Raji (cell line): ENCODE results near the gene UQCRC1.
A peak's percentile ranks its signal among the peaks of the same experiment; 100 is the strongest.

Experiments
- POLR2A ChIP-seq: IDR thresholded peaks from 2 replicates; pipeline ENCODE4 v1.6.1; 2011; ENCODE audit warnings: low read depth, low read length, control low read depth; ENCODE audit not compliant: insufficient read depth

Gene UQCRC1

GRCh38 chr3:48639944-48640606 lies 30.6 kb upstream of the UQCRC1 start:
- no peak for TF ChIP-seq POLR2A

DNA sequence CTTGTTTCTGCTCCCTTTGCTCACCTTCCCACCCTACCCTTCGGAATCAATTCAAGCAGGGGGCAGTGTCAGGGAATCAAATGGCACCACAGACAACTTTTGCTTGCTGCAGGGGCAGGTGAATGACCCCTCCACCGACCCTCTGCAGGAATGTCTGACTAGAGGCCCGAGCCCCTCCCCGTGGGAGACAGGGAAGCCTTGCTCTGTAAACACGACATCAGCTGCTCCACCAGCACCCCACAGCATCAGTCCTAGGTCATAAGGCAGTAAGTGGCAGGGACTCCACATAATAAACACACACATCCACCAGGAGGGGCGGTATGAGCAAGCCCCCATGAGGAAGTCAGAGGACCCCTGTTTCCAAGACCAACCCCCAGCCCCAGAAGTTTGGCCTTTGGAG lies 27.9 kb upstream of the UQCRC1 start:
- no peak for TF ChIP-seq POLR2A

DNA sequence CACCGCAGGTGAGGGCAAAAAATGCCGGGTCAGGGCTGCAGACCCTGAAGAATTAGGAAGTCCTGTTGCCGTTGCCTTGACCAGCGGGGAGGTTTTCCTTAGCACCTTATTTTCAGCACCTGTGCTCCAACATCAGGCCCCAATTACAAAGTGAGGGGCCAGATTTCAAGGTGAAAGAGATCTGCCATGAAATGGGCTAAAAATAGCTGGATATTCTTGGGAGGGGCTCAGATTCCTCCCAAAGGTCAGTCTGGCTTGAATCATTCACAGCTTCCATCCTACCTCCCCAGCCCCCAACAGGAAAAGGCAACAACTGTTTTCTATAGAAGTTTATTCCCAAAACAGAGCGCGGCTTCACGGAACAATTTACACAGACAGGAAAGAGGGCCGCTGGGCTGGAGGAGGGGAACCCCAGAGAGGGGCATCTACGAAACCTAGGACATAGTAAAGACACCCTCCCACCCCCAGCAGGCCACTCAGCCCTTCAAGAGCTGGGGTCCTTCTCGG lies 26.8 kb upstream of the UQCRC1 start:
- no peak for TF ChIP-seq POLR2A

- TF ChIP-seq POLR2A: peak; percentile 89
These were observed 26.0 kb upstream of the UQCRC1 start, which contains the start of gene SLC26A6 for GRCh38 chr3:48635222-48636021. SLC26A6 (minus strand) TSS chr3:48635461; CDS start chr3:48635393, 68 bp downstream.

- TF ChIP-seq POLR2A: no peak; the same call in none of the 2 replicates
These were observed 25.3 kb upstream of the UQCRC1 start for GRCh38 chr3:48634661-48635221.

DNA sequence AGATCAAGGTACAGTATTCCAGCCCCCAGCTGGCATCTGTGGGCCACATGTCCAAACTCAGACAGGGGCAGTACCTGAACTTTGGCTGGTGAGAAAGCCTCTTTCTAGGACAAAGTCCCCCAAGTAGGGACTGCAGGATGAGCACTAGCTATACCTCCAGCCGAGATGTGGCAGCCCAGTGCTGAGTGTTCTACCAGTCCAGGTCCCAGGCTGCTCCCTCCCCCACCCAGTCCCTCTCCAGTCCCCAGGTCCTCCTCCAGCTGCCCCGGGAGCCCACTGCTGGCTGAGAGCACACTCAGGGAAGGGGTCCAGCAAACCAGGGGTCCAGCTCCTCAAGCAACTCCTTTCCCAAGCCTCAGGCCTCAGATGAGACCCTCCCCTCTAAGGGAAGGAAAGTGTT lies 24.3 kb upstream of the UQCRC1 start:
- no peak for TF ChIP-seq POLR2A

GRCh38 chr3:48633256-48633655 lies 23.8 kb upstream of the UQCRC1 start:
- TF ChIP-seq POLR2A: no peak

GRCh38 chr3:48631516-48632448 lies 22.3 kb upstream of the UQCRC1 start:
- no peak for TF ChIP-seq POLR2A

GRCh38 chr3:48630833-48631232 lies 21.4 kb upstream of the UQCRC1 start:
- no peak for TF ChIP-seq POLR2A

GRCh38 chr3:48630407-48630806 lies 21.0 kb upstream of the UQCRC1 start:
- TF ChIP-seq POLR2A: no peak

- no peak for TF ChIP-seq POLR2A
These were observed 20.4 kb upstream of the UQCRC1 start for GRCh38 chr3:48629894-48630293.

DNA sequence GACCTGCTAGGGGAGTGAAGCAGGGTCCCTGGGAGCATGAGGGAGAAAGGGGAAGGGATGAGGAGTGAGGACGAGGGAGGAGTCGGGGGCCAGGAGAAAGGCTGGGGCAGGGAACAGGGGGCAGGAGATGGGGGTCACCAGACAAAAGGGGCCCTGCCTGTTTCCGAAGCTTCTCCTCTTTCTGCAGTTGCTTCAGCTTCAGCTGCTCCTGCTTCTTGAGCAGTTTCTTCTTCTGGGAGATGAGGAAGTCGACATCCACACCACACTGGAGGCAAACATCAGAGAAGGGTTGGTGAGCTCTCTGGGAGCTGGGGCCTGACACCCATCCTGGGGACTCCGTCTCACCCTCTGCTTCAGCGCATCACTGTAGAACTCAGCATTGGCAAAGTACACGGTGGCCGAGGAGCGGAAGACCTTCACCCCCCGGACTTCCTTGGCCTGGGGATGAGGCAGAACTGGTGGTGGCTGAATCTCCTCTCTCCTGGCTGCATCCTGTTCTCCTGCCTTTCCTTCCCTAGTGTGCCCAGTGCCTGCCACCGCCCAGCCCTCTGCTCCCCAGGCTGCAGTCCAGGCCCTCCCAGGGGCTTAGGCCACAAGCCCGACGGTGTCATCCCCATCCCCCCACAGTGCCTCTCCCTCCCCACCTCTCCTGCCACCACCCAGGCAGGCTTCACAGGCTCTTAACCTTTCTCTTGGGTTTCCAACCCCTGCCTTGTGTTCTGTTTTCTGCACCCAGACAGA lies 19.0 kb upstream of the UQCRC1 start:
- no peak for TF ChIP-seq POLR2A

GRCh38 chr3:48625600-48625999 lies 16.2 kb upstream of the UQCRC1 start:
- TF ChIP-seq POLR2A: no peak

- no peak for TF ChIP-seq POLR2A
These were observed 15.3 kb upstream of the UQCRC1 start for GRCh38 chr3:48624767-48625166.
